Trophoblast cell (in vitro differentiated cells and primary cell): ENCODE measurements around the gene ZNF280D.

Experiments used
- DNase-seq, 2 donors: peaks; one replicate each; pipeline ENCODE4 v3.0.0-alpha.2; 2016
- H2AFZ ChIP-seq: 2 replicates; pipeline ENCODE4 v1.6.1; 2013; ENCODE audit warnings: low read length, moderate library complexity, mild to moderate bottlenecking; ENCODE audit not compliant: insufficient read depth, poor library complexity
- H2AK5ac ChIP-seq: 2 replicates; pipeline ENCODE4 v1.6.1; 2013; ENCODE audit warnings: mild to moderate bottlenecking, low read length
- H2BK120ac ChIP-seq: 2 replicates; pipeline ENCODE4 v1.6.1; 2013; ENCODE audit warnings: low read length, mild to moderate bottlenecking, moderate library complexity; ENCODE audit not compliant: insufficient read depth, poor library complexity
- H2BK12ac ChIP-seq: 2 replicates; pipeline ENCODE4 v1.6.1; 2013; ENCODE audit warnings: mild to moderate bottlenecking, low read length, moderate library complexity
- H2BK5ac ChIP-seq: 2 replicates; pipeline ENCODE4 v1.6.1; 2013; ENCODE audit warnings: low read length, low read depth, moderate library complexity, mild to moderate bottlenecking; ENCODE audit not compliant: poor library complexity
- H3K14ac ChIP-seq: 2 replicates; pipeline ENCODE4 v1.6.1; 2013; ENCODE audit warnings: mild to moderate bottlenecking, low read length
- H3K18ac ChIP-seq: 2 replicates; pipeline ENCODE4 v1.6.1; 2013; ENCODE audit warnings: mild to moderate bottlenecking, low read length
- H3K23ac ChIP-seq: 2 replicates; pipeline ENCODE4 v1.6.1; 2013; ENCODE audit warnings: low read length
- H3K27ac ChIP-seq: 2 replicates; pipeline ENCODE4 v1.5.1; 2013; ENCODE audit warnings: low read depth, mild to moderate bottlenecking, inconsistent platforms, low read length, moderate library complexity
- H3K27me3 ChIP-seq: 2 replicates; pipeline ENCODE4 v1.6.1; 2013; ENCODE audit warnings: inconsistent platforms, mild to moderate bottlenecking, low read length, moderate library complexity; ENCODE audit not compliant: insufficient read depth
- H3K36me3 ChIP-seq, 2 experiments: 1 replicate in 1 of 2; 2 replicates in 1 of 2; pipeline ENCODE4 v1.6.1; 2013; ENCODE audit warnings: low read length in 2 of 2, mild to moderate bottlenecking in 2 of 2, moderate library complexity in 1 of 2; ENCODE audit not compliant: insufficient read depth in 2 of 2, control insufficient read depth in 1 of 2
- H3K4ac ChIP-seq: 2 replicates; pipeline ENCODE4 v1.6.1; 2013; ENCODE audit warnings: low read depth, mild to moderate bottlenecking, low read length, moderate library complexity
- H3K4me1 ChIP-seq, 2 experiments: 1 replicate in 1 of 2; 2 replicates in 1 of 2; pipeline ENCODE4 v1.6.1; 2013; ENCODE audit warnings: low read length in 2 of 2, mild to moderate bottlenecking in 2 of 2, moderate library complexity in 1 of 2; ENCODE audit not compliant: insufficient read depth in 2 of 2, control insufficient read depth in 1 of 2
- H3K4me2 ChIP-seq: 2 replicates; pipeline ENCODE4 v1.6.1; 2013; ENCODE audit warnings: inconsistent platforms, mild to moderate bottlenecking, low read length, moderate library complexity
- H3K4me3 ChIP-seq: 2 replicates; pipeline ENCODE4 v1.5.1; 2013; ENCODE audit warnings: mild to moderate bottlenecking, low read depth, low read length, inconsistent platforms
- H3K79me1 ChIP-seq: one replicate; pipeline ENCODE4 v1.6.1; 2013; ENCODE audit warnings: low read length
- H3K79me2 ChIP-seq: 2 replicates; pipeline ENCODE4 v1.6.1; 2013; ENCODE audit warnings: low read length, mild to moderate bottlenecking; ENCODE audit not compliant: control insufficient read depth, insufficient read depth, poor library complexity
- H3K9ac ChIP-seq: 2 replicates; pipeline ENCODE4 v1.6.1; 2013; ENCODE audit warnings: mild to moderate bottlenecking, low read length
- H3K9me3 ChIP-seq: 2 replicates; pipeline ENCODE4 v1.6.1; 2013; ENCODE audit warnings: low read depth, mild to moderate bottlenecking, control low read depth, inconsistent platforms, low read length; ENCODE audit not compliant: insufficient read depth
- H4K12ac ChIP-seq: 2 replicates; pipeline ENCODE4 v1.6.1; 2013; ENCODE audit warnings: low read depth, mild to moderate bottlenecking, low read length, moderate library complexity
- H4K8ac ChIP-seq: 2 replicates; pipeline ENCODE4 v1.6.1; 2013; ENCODE audit warnings: low read depth, mild to moderate bottlenecking, low read length, moderate library complexity
- H4K91ac ChIP-seq: one replicate; pipeline ENCODE4 v1.6.1; 2013; ENCODE audit warnings: low read depth, mild to moderate bottlenecking, low read length, moderate library complexity
- WGBS: extraction: QIAGEN DNeasy Blood & Tissue Kit; methylation state at CpG from one replicate; pipeline ENCODE4 v1.1.7; 2013; ENCODE audit warnings: missing lambda C conversion rate; ENCODE audit not compliant: insufficient read length, insufficient coverage; ENCODE audit errors: extremely low coverage; 5-methylcytosine and 5-hydroxymethylcytosine counted together

Gene ZNF280D

DNA sequence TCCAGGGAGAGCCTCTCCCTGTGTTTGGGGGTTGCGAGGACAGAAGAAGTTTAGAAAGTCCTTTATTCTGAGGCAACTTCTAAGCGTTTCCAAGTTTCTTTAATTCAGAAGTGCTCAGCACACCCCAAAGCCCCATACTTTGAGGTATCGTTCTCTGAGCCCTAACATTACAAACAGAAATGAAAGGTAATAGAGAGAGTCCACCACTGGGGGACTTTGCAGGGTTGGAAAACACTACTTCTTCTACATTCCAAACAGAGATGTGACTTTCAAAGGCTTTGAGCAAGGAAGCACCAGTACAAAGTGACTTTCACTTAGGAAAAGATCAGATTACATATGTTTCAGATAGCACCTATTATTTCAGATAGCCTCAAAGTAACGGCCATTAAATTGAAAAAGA lies 6.2 kb upstream of the ZNF280D start:
- no peak overlapping the region for H4K12ac ChIP-seq
- DNase-seq, result no peak
- H2AFZ ChIP-seq, result no peak overlapping the region
- no peak overlapping the region for H3K27ac ChIP-seq
- no peak overlapping the region for H2AK5ac ChIP-seq
- H2BK120ac ChIP-seq, result no peak overlapping the region
- H3K4ac ChIP-seq, result no peak overlapping the region
- no peak overlapping the region for H3K18ac ChIP-seq
- H3K14ac ChIP-seq, result no peak overlapping the region
- H3K79me1 ChIP-seq, result no peaks in the 10 kb centered on the region
- H3K27me3 ChIP-seq, result no peaks in the 10 kb centered on the region
- H3K23ac ChIP-seq, result no peak overlapping the region
- H3K79me2 ChIP-seq, result no peaks in the 10 kb centered on the region
- H3K36me3 ChIP-seq, result no peaks in the 10 kb centered on the region
- no peak overlapping the region for H3K9ac ChIP-seq
- H4K91ac ChIP-seq, result no peak overlapping the region
- no peak overlapping the region for H3K4me2 ChIP-seq
- no peak overlapping the region for H2BK5ac ChIP-seq
- peaks cover 2% of the 10 kb centered on the region for H3K9me3 ChIP-seq
- no peak overlapping the region for H4K8ac ChIP-seq
- peaks cover 0 to 3% of the 10 kb centered on the region in 2 experiments for H3K4me1 ChIP-seq
- no CpG with 5 or more reads among the region's 4 CpGs for WGBS
- H3K4me3 ChIP-seq, result no peak overlapping the region
- no peak overlapping the region for H2BK12ac ChIP-seq

DNA sequence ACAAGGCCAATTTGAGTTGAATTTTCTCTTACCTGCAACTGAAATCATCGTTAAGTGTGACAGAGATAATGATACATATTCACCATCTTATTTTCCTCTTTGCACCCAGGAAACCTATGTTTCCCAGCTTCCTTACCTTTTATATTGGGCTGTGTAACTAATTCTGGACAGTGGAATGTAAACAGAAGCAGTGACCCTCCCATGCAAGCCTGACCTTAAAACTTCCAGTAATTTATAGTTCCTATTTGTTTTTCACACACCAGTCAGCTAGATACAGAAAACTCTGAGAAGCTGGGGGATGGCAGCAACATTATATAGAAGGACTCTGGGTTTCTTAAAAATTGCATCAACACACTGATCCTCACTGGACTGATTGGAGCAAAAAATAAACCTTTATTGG lies 4.5 kb upstream of the ZNF280D start:
- H2AK5ac ChIP-seq, result no peak overlapping the region
- no peak for DNase-seq
- no CpG with 5 or more reads among the region's 1 CpG for WGBS
- no peak overlapping the region for H4K8ac ChIP-seq
- no peak overlapping the region for H2BK120ac ChIP-seq
- no peak overlapping the region for H4K91ac ChIP-seq
- H3K4me3 ChIP-seq, result no peak overlapping the region
- no peak overlapping the region for H3K4me2 ChIP-seq
- H2AFZ ChIP-seq, result no peak overlapping the region
- H3K18ac ChIP-seq, result no peak overlapping the region
- peaks cover 9% of the 10 kb centered on the region for H3K79me1 ChIP-seq
- no peak overlapping the region for H4K12ac ChIP-seq
- H3K14ac ChIP-seq, result no peak overlapping the region
- H3K4me1 ChIP-seq, result peaks cover 7 to 8% of the 10 kb centered on the region in 2 experiments
- no peak overlapping the region for H2BK5ac ChIP-seq
- no peaks in the 10 kb centered on the region for H3K36me3 ChIP-seq
- peaks cover 8% of the 10 kb centered on the region for H3K79me2 ChIP-seq
- no peak overlapping the region for H3K27ac ChIP-seq
- peaks cover 2% of the 10 kb centered on the region for H3K9me3 ChIP-seq
- H2BK12ac ChIP-seq, result no peak overlapping the region
- H3K27me3 ChIP-seq, result no peaks in the 10 kb centered on the region
- H3K23ac ChIP-seq, result no peak overlapping the region
- no peak overlapping the region for H3K4ac ChIP-seq
- H3K9ac ChIP-seq, result no peak overlapping the region

DNA sequence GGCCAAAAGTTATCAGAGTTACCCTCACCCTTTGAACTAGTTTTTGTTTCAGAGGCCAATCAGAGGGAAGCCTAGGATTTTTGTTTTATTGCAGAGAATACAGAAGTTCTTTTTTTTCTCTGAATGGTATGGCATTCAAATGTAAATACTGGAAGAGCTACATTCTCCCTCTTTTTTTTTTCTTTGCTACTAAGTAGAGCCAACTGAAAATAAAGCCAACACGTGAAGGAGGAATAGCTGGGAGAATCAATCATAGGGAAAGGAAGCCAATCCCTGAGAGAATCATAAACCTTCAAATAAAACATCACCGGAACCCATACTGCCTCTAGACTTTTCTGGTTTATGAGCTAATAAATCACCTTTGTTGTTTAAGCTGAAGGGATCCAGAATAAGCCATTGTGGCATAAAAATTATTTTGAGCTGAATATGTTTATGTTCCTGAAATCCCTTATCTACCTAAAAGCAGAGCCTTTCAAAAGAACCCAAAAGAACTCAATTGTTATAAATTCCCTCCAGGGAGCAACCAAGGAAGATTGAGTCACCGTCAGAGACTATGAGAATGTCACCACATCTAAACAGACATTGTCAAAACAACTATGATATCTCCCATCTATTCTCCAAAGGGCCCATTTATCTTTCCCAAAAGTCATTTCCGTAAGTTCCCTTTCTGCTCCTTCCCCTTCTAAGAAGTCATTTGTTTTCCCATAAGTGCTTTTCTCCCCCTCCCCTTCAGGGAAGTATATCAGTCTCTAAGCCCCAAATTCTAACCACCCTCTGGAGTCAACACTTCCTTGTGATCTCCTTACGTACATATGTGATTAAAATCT lies 3.8 kb upstream of the ZNF280D start:
- Histone ChIP-seq H3K9me3 (peaks cover 2% of the 10 kb centered on the region), H2BK120ac (no peak overlapping the region), H3K4me1 (peaks cover 8 to 14% of the 10 kb centered on the region in 2 experiments), H3K4me2 (no peak overlapping the region), H3K14ac (no peak overlapping the region), H3K79me1 (peaks cover 11% of the 10 kb centered on the region), H3K23ac (no peak overlapping the region), H3K4me3 (no peak overlapping the region), H4K8ac (no peak overlapping the region), H3K36me3 (no peaks in the 10 kb centered on the region), H3K79me2 (peaks cover 8% of the 10 kb centered on the region), H3K9ac (no peak overlapping the region), H3K4ac (no peak overlapping the region), H2BK5ac (no peak overlapping the region), H2AFZ (no peak overlapping the region), H3K27me3 (no peaks in the 10 kb centered on the region), H4K12ac (no peak overlapping the region), H3K27ac (no peak overlapping the region), H4K91ac (no peak overlapping the region), H2BK12ac (no peak overlapping the region), H2AK5ac (no peak overlapping the region), H3K18ac (no peak overlapping the region)
- DNase-seq, result no peak
- WGBS, result no CpG with 5 or more reads among the region's 5 CpGs

DNA sequence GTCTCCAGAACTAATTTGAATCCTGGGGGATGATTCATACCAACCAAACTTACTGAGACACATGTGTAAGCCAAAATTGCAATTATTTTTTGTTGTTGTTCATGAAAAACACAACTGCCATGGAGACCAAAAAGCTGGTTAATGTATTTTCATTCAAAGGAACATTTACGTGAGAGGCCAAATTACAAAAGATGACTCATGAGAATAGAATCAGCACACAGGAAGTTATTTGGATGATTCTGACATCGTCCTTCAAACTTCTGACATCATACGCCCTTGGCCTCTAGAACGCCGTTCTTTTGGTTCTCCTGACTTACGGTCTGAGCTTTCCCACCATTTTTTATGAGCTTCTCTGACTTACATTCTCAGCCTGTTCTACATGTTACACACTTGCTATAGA lies 3.0 kb upstream of the ZNF280D start:
- Histone ChIP-seq H4K8ac (no peak overlapping the region), H2AK5ac (no peak overlapping the region), H3K79me2 (peaks cover 8% of the 10 kb centered on the region), H3K4ac (no peak overlapping the region), H3K9ac (no peak overlapping the region), H3K79me1 (peaks cover 11% of the 10 kb centered on the region), H2AFZ (no peak overlapping the region), H3K18ac (no peak overlapping the region), H3K36me3 (no peaks in the 10 kb centered on the region), H3K4me1 (peaks cover 8 to 15% of the 10 kb centered on the region in 2 experiments), H2BK12ac (no peak overlapping the region), H3K23ac (no peak overlapping the region), H3K14ac (no peak overlapping the region), H3K27ac (no peak overlapping the region), H2BK120ac (no peak overlapping the region), H4K12ac (no peak overlapping the region), H2BK5ac (no peak overlapping the region), H3K27me3 (no peaks in the 10 kb centered on the region), H3K4me3 (no peak overlapping the region), H4K91ac (no peak overlapping the region), H3K9me3 (peaks cover 2% of the 10 kb centered on the region), H3K4me2 (no peak overlapping the region)
- no CpG with 5 or more reads among the region's 6 CpGs for WGBS
- DNase-seq, result peak in 1 of 2 donors; percentile 21
